ENCODE data around the gene SAP25.

Gene SAP25

DNA sequence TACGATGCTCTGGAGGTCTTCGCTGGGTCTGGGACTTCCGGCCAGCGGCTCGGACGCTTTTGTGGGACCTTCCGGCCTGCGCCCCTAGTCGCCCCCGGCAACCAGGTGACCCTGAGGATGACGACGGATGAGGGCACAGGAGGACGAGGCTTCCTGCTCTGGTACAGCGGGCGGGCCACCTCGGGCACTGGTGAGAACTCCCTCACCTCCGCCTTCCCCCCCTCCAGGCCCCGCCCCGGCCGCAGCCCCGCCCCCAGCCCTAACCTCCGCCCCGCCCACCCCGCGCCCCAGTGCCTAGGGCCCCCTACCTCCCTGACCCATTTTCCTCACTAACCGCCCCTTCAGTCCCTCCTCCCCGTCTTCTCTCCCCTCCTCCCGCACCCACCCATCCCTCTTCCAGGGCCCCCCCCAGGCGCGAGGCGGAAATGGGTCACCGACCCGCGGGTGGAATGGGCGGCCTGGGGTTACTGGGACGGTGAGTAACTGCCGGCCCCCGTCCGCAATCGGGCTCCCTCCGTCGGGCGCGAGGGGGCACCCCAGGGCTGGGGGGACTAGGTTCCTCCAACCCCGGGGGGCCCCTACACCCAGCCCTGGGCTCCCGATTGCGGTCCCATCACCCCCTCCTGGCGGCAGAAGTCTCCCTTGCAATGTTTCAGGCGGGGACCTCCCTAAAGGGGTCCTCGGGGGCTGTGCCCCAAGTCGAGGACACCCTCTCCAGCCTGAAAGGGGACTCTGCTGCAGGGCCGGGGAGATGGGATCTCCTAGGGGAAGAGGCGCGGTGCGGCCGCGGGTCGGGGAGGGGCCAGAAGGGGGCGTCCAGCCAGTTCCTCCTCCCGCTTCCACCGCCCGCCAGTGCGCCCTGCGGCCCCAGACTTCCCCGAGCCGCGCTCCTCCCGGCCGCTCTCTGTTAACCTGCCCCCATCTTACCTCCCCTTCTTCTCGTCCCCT is 30.6 kb upstream of the SAP25 start:
- TF ChIP-seq, protein P1, sequence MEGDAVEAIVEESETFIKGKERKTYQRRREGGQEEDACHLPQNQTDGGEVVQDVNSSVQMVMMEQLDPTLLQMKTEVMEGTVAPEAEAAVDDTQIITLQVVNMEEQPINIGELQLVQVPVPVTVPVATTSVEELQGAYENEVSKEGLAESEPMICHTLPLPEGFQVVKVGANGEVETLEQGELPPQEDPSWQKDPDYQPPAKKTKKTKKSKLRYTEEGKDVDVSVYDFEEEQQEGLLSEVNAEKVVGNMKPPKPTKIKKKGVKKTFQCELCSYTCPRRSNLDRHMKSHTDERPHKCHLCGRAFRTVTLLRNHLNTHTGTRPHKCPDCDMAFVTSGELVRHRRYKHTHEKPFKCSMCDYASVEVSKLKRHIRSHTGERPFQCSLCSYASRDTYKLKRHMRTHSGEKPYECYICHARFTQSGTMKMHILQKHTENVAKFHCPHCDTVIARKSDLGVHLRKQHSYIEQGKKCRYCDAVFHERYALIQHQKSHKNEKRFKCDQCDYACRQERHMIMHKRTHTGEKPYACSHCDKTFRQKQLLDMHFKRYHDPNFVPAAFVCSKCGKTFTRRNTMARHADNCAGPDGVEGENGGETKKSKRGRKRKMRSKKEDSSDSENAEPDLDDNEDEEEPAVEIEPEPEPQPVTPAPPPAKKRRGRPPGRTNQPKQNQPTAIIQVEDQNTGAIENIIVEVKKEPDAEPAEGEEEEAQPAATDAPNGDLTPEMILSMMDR (IDR thresholded peaks at IDR 0.05; ENCODE audit: insufficient read depth, low read depth, low read length, missing control alignments), result peak; percentile 37
- DNase-seq (ENCODE audit: low read depth), result peak; percentile 58
- H3K4me3 ChIP-seq (ENCODE audit: low read length), result peak overlapping the region; percentile 58

DNA sequence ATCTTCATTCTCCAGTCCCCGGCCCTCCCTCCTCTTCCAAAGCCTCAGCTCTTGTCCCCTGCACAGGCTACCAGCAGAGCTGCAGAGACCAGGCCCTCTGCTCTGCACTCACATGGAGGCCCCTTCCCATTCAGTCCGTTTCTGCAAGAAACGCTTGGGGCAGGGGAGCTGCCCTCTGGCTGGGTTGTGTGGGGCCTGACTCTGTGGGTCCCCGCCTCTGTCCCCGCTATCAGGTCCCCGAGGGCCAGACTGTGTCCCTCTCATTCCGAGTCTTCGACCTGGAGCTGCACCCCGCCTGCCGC is 30.0 kb upstream of the SAP25 start:
- peak overlapping the region; percentile 58 for H3K4me3 ChIP-seq (ENCODE audit: low read length)
- TF ChIP-seq, protein P1 (IDR thresholded peaks at IDR 0.05; ENCODE audit: insufficient read depth, low read depth, low read length, missing control alignments), result no peak
- no peak for DNase-seq (ENCODE audit: low read depth)

DNA sequence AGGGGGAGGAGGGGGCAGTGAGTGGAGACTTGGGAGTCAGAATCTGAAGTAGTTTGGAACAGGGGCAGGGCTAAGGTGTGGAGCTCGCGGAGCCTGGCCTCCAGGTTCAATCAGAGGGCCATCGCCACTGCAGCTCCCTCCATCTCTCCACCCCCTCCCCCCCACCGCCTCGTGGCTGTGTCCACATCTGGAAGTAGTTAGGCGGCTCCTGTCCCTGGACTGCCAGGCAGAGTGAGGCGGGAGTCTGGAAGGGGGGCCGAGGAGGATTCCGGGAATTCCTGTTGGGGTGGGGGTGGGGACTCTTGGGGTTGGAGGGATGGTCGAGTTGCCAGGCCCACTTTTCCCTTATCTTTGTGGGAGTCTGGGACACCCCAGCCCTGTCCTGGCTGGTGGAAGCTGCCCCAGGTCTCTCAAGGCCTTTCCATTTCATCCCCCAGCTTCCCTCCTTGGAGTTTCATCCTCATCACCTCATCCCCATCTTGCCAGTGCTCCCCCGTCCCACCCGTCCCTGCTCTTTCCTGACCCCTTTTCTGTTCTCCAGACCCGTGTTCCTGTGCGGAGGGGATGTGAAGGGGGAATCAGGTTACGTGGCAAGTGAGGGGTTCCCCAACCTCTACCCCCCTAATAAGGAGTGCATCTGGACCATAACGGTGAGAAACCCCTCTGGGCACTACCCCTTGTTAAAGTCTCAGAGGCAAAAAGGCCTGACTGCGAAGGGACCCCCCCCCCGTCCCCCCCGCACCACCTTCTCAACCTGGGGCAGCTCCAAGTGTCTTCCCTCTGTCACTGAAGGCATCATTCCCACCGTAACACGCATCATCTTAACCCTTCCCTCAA is 29.4 kb upstream of the SAP25 start:
- TF ChIP-seq, protein P1 (IDR thresholded peaks at IDR 0.05; ENCODE audit: insufficient read depth, low read depth, low read length, missing control alignments), result no peak
- H3K4me3 ChIP-seq (ENCODE audit: low read length), result no peak overlapping the region
- DNase-seq (ENCODE audit: low read depth), result no peak

DNA sequence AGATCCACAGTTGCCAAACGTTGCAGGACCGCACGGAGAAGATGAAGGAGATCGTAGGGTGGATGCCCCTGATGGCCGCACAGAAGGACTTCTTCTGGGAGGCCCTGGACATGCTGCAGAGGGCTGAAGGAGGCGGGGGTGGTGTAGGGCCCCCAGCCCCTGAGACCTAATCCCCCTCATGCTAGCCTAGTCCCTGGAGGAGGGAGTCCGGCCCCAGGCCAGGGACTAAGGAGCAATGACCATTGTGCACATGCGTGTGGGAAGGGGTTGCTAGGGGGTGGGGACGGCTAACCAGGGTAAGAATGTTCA is 27.0 kb upstream of the SAP25 start:
- DNase-seq (ENCODE audit: low read depth), result no peak
- H3K4me3 ChIP-seq (ENCODE audit: low read length), result no peak overlapping the region
- TF ChIP-seq, protein P1 (IDR thresholded peaks at IDR 0.05; ENCODE audit: insufficient read depth, low read depth, low read length, missing control alignments), result no peak

DNA sequence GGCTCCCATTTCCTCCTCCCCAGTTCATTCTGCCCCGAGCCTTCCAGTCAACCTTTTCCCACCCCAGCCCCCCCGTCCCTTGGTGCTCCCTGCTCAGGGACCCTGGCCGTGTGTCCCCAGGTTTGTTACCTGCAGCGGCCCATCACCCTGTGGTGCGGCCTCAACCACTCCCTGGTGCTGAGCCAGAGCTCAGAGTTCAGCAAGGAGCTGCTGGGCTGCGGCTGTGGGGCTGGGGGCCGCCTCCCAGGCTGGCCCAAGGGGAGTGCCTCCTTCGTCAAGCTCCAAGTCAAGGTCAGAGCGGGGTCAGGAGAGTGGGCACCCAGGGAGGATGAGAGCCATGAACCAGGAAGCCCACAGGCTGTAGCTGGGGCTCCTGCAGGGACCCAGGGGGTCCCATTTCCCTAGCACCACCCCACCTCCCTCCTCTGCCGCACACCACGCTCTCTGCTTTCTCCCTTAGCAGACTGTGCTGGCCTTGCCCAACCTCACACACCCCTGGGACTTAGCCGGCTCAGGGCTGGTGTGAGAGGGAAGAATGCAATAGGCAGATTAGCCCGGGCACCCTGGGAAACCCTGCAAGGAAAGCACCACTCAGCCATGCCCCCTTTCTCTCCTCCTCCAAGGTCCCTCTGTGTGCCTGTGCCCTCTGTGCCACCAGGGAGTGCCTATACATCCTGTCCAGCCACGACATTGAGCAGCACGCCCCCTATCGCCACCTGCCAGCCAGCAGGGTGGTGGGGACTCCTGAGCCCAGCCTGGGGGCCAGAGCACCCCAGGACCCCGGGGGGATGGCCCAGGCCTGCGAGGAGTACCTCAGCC is 26.4 kb upstream of the SAP25 start:
- DNase-seq (ENCODE audit: low read depth), result no peak
- H3K4me3 ChIP-seq (ENCODE audit: low read length), result no peak overlapping the region
- TF ChIP-seq, protein P1 (IDR thresholded peaks at IDR 0.05; ENCODE audit: insufficient read depth, low read depth, low read length, missing control alignments), result no peak

DNA sequence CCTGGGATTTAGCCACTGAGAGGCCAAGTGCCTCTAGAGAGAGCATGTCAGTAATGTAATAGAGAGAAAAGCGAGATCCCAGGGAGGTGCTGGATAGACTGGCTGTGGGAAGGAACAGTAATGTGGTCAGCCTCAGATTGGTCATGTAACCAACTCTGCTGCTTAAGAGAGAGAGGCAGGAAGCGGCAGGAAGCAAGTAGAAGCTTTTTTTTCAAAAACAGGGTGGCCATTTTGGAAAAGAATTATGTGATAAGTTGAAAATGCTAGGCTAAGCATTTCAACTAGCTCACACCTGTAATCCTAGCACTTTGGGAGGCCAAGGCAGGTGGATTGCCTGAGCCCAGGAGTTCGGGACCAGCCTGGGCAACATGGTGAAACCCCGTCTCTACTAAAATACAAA is 24.7 kb upstream of the SAP25 start:
- TF ChIP-seq, protein P1 (IDR thresholded peaks at IDR 0.05; ENCODE audit: insufficient read depth, low read depth, low read length, missing control alignments), result no peak
- no peak overlapping the region for H3K4me3 ChIP-seq (ENCODE audit: low read length)
- DNase-seq (ENCODE audit: low read depth), result no peak
